Ishikawa (cell line): ENCODE measurements around the gene AP3S1.

ENCODE experiments used
- CEBPB ChIP-seq: IDR thresholded peaks from 2 replicates; pipeline ENCODE4 v1.6.1; 2012
- EP300 ChIP-seq: IDR thresholded peaks from 2 replicates; pipeline ENCODE4 v1.6.1; 2012; ENCODE audit warnings: borderline replicate concordance
- MAX ChIP-seq: IDR thresholded peaks from 2 replicates; pipeline ENCODE4 v1.6.1; 2012
- NFIC ChIP-seq: IDR thresholded peaks from 2 replicates; pipeline ENCODE4 v1.6.1; 2012
- RAD21 ChIP-seq: IDR thresholded peaks from 2 replicates; pipeline ENCODE4 v1.6.1; 2012; ENCODE audit warnings: low read depth
- REST ChIP-seq: IDR thresholded peaks from 2 replicates; pipeline ENCODE4 v1.6.1; 2012; ENCODE audit warnings: low read depth, mild to moderate bottlenecking
- TAF1 ChIP-seq: IDR thresholded peaks from 2 replicates; pipeline ENCODE4 v1.6.1; 2012; ENCODE audit warnings: low read depth, mild to moderate bottlenecking
- TEAD4 ChIP-seq: IDR thresholded peaks from 2 replicates; pipeline ENCODE4 v1.6.1; 2012
- USF1 ChIP-seq: IDR thresholded peaks from 2 replicates; pipeline ENCODE4 v1.6.1; 2012
- YY1 ChIP-seq: IDR thresholded peaks from 2 replicates; pipeline ENCODE4 v1.6.1; 2012; ENCODE audit warnings: low read depth

- TF ChIP-seq EP300 (no peak), USF1 (no peak), TAF1 (no peak), TEAD4 (no peak), REST (no peak), RAD21 (no peak), CEBPB (no peak), MAX (no peak), YY1 (no peak), NFIC (no peak)
Measured at GRCh38 chr5:115809946-115810345, 31.8 kb upstream of the AP3S1 start.
